ENCODE results near the gene COL6A1.

GRCh38 chr21:45941717-45942546, 39.6 kb upstream of the COL6A1 start:
- TF ChIP-seq POLR2AphosphoS5 (IDR thresholded peaks at IDR 0.05; ENCODE audit: low read depth, low read length) (no peak), REST (IDR thresholded peaks at IDR 0.05; ENCODE audit: insufficient read depth in 1 of 2, low read depth in 2 of 2, low read length in 2 of 2) (no peak)

Data from PFSK-1 (cell line).